Measurements from ENCODE around the gene PDLIM5. TPM values are rescaled to one million over a fixed set of nuclear protein-coding genes. Genes with fewer than 3 reads are reported as not detected.

Gene PDLIM5
- total and polyA plus RNA-seq, 2 of the 8 experiments (the other 6 are each of a cell fraction or from before 2014, with no cell fraction given) = 37.3 to 62.1 TPM

DNA sequence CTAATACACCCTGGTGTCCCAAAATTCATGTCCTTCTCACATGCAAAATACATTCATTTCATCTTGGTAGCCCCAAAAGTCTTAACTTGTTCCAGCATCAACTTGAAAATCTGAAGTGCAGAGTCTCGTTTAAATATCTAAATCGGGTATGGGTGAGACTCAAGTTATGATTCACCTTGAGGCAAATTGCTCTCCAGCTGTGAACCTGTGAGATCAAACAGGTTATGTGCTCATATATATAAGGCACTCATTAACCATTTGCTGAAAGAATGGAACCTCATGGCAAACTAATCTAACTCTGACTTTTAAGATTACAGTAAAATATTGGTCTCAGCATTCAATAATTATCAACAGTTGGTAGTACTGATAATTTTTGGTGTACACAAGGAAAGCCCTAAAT, 55.5 kb downstream of the PDLIM5 start:
- Histone ChIP-seq H3K4me3 (ENCODE audit: extremely low read depth in 1 of 4, insufficient read depth in 2 of 4, low read depth in 3 of 4, low read length in 4 of 4) (no peak overlapping the region), H3K4ac (replicated peaks; ENCODE audit: insufficient read length, low read depth, low read length) (no peak overlapping the region), H4K5ac (ENCODE audit: insufficient read length, low read depth, low read length) (no peak overlapping the region), H2AK5ac (ENCODE audit: low read depth, low read length) (no peak overlapping the region), H2BK15ac (ENCODE audit: low read length) (no peak overlapping the region), H2BK5ac (ENCODE audit: low read depth, low read length) (no peak overlapping the region), H2BK12ac (ENCODE audit: low read depth, low read length) (no peak overlapping the region), H3K27me3 (replicated peaks in 1 of 4; ENCODE audit: control insufficient read depth in 3 of 4, extremely low read depth in 1 of 4, insufficient read depth in 3 of 4, low read length in 3 of 4) (no peaks in the 10 kb centered on the region), H2AFZ (ENCODE audit: low read length) (no peak overlapping the region), H2BK20ac (ENCODE audit: low read length) (no peak overlapping the region), H3K79me2 (ENCODE audit: control insufficient read depth in 1 of 2, insufficient read depth in 2 of 2, low read length in 2 of 2) (no peaks in the 10 kb centered on the region; a peak in 2 of 4 replicates), H3K23ac (ENCODE audit: insufficient read length) (no peak overlapping the region), H3K4me2 (ENCODE audit: insufficient read depth in 1 of 2, low read depth in 2 of 2, low read length in 2 of 2) (no peak overlapping the region), H3K79me1 (ENCODE audit: low read depth, low read length) (no peaks in the 10 kb centered on the region), H3K14ac (ENCODE audit: insufficient read length) (no peak overlapping the region), H3K56ac (replicated peaks; ENCODE audit: insufficient read length, low read depth, low read length) (no peak overlapping the region), H4K91ac (replicated peaks; ENCODE audit: insufficient read length, low read length) (no peak overlapping the region), H3K18ac (ENCODE audit: extremely low read depth, low read length) (no peak overlapping the region), H3K27ac (ENCODE audit: low read depth, low read length) (no peak overlapping the region), H3K4me1 (replicated peaks in 1 of 4; ENCODE audit: control insufficient read depth in 3 of 4, insufficient read depth in 4 of 4, low read length in 3 of 4) (no peaks in the 10 kb centered on the region), H4K8ac (ENCODE audit: extremely low read depth, insufficient read depth, low read length) (no peak overlapping the region), H3K9ac (replicated peaks in 1 of 4; ENCODE audit: extremely low read depth in 1 of 4, low read depth in 3 of 4, low read length in 3 of 4) (no peak overlapping the region), H3K9me3 (ENCODE audit: insufficient read depth in 2 of 2, low read depth in 1 of 2, low read length in 1 of 2) (no peaks in the 10 kb centered on the region), H3K23me2 (ENCODE audit: low read depth, low read length) (no peaks in the 10 kb centered on the region), H2BK120ac (replicated peaks; ENCODE audit: low read depth, low read length) (no peak overlapping the region), H4K20me1 (replicated peaks in 1 of 2; ENCODE audit: control insufficient read depth in 1 of 2, insufficient read depth in 2 of 2, low read length in 2 of 2) (no peaks in the 10 kb centered on the region), H3K36me3 (ENCODE audit: control insufficient read depth in 2 of 4, insufficient read depth in 4 of 4, low read length in 3 of 4) (no peaks in the 10 kb centered on the region)
- CTCF ChIA-PET (ENCODE audit: partially characterized antibody) = no interaction called here
- TF ChIP-seq SUZ12 (IDR thresholded peaks at IDR 0.05; ENCODE audit: low read length) = no peak
- TF ChIP-seq CHD1 (IDR thresholded peaks at IDR 0.05; ENCODE audit: low read depth, low read length) = no peak
- no peak for TF ChIP-seq EP300 (IDR thresholded peaks at IDR 0.05; ENCODE audit: borderline replicate concordance in 1 of 2, low read depth in 2 of 2, low read length in 2 of 2)
- FAIRE-seq (no peak), DNase-seq (ENCODE audit: low read depth in 1 of 2, low spot score in 2 of 2) (no peak)
- 88% methylated on average over 2 of the region's 2 CpGs; no CpG with 5 or more reads in 1 of the 2 experiments for WGBS, 2 experiments (ENCODE audit: extremely low coverage in 1 of 2, insufficient coverage in 1 of 2, insufficient read length in 1 of 2, insufficient replicate concordance in 2 of 2, low coverage in 1 of 2, low lambda C conversion rate in 2 of 2, missing lambda C conversion rate in 1 of 2)
- POLR2A ChIA-PET (ENCODE audit: partially characterized antibody) = interaction anchor here (0.9 kb wide), 1 partner anchor 23 kb away, joined by 3 read pairs; no protein-coding TSS in a partner anchor

Data from H1 (cell line).